Fibroblast of upper back skin (primary cell): ENCODE measurements around the gene VPS45.
A peak's percentile ranks its signal among the peaks of the same experiment; 100 is the strongest.
"Not testable (repeated sequence)": the region's sequence is repeated elsewhere in the genome, so short reads cannot be mapped to it uniquely, and the experiment has no call there.

ENCODE experiments used
- DNase-seq: peaks from one replicate; pipeline ENCODE4 v3.0.0-alpha.2; 2013

The VPS45 gene, protein sequence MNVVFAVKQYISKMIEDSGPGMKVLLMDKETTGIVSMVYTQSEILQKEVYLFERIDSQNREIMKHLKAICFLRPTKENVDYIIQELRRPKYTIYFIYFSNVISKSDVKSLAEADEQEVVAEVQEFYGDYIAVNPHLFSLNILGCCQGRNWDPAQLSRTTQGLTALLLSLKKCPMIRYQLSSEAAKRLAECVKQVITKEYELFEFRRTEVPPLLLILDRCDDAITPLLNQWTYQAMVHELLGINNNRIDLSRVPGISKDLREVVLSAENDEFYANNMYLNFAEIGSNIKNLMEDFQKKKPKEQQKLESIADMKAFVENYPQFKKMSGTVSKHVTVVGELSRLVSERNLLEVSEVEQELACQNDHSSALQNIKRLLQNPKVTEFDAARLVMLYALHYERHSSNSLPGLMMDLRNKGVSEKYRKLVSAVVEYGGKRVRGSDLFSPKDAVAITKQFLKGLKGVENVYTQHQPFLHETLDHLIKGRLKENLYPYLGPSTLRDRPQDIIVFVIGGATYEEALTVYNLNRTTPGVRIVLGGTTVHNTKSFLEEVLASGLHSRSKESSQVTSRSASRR

DNA sequence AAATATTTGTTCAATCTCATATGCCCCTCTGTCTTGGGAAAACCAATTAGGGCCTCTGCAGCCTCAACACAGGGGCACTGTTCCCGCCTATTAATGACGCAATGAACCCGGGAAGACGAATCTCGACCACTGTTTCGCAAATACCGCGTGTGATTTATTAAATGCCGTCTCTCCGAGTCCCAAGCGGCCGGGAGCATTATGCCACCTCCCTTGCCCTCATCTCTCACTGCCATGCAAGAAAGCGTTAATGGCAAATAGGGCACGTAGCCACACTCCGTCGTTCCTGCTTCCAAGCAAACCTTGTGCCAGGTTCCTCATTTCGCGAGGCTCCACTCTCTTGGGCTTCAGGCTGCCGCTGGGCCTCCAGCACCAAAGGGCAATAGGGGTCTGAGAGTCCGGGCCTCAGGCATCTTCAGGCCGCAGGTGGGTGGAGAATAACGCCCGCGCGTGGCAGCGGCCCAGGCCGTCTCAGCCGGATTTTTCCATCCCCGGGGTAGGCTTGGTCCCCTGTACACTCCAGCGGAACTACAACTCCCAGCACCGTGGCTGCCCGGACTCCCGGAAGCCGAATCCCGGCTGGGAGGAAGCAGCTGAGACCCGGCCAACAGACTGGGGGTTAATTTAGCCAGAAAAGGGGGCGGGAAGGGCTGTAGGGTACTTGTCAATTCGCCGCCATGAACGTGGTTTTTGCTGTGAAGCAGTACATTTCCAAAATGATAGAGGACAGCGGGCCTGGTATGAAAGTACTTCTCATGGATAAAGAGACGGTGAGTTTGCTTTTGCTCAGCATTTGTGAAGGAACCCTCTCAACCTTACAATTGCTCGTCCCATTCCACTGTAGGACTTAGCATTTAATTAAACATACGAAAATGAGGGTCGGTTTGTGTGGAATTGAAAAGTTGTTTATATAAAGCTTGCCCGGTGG lies at the start of gene VPS45:
TSS of gene VPS45 (plus strand) at position 593 of the 925 bp plus-strand sequence. CDS start at position 675, 82 bp downstream.
- peak; percentile 92 for DNase-seq

GRCh38 chr1:150018165-150018564 lies 49.4 kb upstream of the VPS45 start:
- DNase-seq = no peak

DNA sequence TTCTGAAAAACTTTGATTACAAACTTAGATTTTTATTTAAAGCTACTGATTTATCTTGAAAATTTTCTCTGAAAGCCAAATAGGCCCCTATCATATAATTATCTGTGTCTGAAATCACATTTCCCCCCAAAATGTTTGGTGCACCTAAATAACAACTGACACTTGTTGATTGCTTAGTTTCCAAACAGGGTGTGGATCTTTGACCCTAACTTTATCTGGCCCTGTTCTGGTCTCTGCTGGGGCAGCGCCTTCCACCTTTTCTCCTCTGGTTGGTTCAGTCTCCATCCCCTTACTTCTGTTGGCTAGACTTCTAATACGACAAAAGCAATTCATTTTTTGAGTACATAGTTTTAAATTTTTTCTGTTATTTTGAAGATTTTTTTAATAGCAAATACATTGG lies 46.9 kb upstream of the VPS45 start:
- no peak for DNase-seq

- no peak for DNase-seq
Observed at GRCh38 chr1:150021191-150021694, 46.3 kb upstream of the VPS45 start.

DNA sequence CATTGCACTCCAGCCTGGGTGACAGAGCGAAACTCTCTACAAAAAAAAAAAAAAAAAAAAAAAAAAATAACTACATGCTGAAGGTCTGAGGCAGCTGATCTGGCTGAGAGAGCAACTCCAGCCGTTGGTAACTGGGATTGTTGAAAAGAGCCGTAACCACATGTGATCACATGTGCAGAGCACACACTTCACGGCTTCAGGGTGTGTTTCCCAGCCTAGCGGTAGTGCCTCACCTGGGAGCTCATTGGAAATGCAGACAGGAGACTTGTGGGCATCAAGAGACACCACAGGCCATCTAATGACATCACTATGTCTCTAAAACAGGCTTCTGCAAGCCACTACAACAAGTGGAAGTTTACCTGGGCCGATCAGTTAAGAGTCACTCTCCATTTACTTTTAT lies 45.2 kb upstream of the VPS45 start:
- DNase-seq = no peak

DNA sequence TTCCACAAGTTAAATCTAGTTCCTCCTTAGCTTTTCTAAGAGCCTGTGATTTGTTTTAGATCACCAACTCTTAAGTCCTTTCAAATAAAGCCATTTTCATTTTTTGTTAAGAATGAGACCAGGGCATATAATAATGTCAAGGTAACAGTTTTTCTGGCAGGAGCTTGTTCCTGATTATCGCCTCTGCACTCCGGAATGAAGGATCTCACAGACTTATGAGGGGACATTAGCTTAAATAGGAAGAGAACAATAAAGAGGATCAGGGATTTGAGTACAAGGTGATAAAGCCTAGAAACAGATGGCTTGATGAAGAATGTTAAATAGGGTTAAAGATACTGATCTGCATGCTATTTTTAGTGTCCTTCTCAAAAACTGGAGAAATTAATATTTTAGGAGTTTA lies 43.4 kb upstream of the VPS45 start:
- no peak for DNase-seq

DNA sequence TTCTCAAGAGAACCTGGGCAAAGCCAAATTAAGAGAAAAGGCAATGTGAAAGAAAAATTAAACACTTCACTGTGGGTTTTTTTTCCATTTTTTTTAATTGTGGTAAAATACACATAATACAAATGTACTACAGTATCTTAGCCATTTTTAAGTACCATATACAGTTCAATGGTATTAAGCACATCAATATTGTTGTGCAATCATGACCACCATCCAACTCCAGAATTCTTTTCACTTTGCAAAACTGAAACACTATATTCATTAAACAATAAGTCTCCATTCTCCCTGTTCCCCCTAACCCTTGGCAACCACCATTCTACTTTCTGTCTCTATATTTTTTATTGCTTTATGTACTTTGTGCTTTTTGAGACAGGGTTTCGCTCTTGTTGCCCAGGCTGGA lies 39.3 kb upstream of the VPS45 start:
- no peak for DNase-seq

DNA sequence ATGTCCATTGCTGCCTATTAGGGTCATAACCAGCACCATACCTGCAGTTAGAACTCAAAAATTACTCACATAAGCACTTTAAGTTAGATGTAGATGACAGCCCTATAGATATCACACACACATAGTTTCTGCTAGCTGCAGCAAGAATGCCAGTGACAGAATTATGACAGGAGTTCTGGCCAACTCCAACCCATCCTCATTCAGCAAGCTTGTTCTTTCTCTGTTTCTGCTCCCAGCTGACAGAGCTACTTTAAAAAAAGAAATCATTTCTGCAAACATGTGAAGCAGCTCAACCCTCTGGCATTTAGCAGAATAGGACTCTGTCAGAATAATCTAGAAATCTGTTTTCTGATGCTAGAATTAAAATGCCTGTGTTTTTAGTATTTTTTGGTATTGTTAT lies 33.2 kb upstream of the VPS45 start:
- no peak for DNase-seq

DNA sequence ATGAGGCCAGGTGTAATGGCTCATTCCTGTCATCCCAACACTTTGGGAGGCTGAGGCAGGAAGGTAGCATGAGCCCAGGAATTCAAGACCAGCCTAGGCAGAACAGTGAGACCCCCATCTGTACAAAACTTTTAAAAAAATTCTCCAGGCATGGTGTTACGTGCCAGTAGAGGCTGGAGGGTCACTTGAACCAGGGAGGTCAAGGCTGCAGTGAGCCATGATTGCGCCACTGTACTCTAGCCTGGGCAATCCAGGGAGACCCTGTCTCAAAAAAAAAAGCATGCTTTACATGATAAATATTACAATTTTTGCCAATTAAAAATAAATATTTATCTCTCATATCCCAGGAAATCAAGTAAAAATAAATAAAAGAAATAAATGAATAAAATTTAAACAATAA lies 17.6 kb upstream of the VPS45 start:
- no peak for DNase-seq

DNA sequence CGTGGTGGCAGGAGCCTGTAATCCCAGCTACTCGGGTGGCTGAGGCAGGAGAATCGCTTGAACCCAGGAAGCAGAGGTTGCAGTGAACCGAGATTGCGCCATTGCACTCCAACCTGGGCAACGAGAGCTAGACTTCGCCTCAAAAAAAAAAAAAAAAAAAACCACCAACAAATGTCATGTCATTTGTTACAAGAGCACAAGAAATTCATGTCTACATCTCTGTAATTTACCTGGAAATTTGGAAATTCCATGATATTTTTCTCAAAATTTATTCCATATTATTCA lies 16.5 kb upstream of the VPS45 start:
- no peak for DNase-seq

- DNase-seq = not testable (repeated sequence)
Observed at GRCh38 chr1:150051905-150052412, 15.6 kb upstream of the VPS45 start.

- no peak for DNase-seq
Observed at GRCh38 chr1:150053926-150054325, 13.7 kb upstream of the VPS45 start.

DNA sequence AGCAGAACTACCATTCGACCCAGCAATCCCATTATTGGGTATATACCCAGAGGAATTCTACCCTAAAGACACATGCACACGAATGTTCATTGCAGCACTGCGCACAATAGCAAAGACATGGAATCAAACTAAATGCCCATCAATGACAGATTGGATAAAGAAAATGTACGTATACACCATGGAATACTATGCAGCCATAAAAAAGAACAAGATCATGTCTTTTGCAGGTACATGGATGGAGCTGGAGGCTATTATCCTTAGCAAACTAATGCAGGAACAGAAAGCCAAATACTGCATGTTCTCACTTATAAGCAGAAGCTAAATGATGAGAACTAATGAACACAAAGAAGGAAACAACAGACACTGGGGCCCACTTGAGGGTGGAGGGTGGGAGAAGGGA lies 12.1 kb upstream of the VPS45 start:
- not testable (repeated sequence) for DNase-seq

GRCh38 chr1:150056407-150056806 lies 11.2 kb upstream of the VPS45 start:
- no peak for DNase-seq

DNA sequence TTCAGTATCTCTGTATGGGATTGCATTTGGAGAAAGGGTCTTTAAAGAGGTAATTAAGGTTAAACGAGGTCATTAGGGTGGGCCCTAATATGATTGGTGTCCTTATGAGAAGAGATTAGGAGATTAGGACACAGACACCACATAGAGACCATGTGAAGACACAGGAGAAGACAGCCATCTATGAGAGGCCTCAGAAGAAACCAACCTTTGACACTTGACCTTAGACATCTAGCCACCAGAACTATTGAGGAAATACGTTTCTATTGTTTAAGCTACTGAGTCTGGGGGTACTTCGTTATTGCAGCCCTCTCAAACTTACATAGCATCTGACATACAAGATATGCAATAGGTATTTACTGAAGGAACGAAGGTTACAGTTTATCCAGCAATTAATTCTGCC lies 7.3 kb upstream of the VPS45 start:
- DNase-seq = no peak

GRCh38 chr1:150061632-150062101 lies 5.9 kb upstream of the VPS45 start:
- peak; percentile 95 for DNase-seq

- no peak for DNase-seq
Observed at GRCh38 chr1:150062113-150062512, 5.5 kb upstream of the VPS45 start.

DNA sequence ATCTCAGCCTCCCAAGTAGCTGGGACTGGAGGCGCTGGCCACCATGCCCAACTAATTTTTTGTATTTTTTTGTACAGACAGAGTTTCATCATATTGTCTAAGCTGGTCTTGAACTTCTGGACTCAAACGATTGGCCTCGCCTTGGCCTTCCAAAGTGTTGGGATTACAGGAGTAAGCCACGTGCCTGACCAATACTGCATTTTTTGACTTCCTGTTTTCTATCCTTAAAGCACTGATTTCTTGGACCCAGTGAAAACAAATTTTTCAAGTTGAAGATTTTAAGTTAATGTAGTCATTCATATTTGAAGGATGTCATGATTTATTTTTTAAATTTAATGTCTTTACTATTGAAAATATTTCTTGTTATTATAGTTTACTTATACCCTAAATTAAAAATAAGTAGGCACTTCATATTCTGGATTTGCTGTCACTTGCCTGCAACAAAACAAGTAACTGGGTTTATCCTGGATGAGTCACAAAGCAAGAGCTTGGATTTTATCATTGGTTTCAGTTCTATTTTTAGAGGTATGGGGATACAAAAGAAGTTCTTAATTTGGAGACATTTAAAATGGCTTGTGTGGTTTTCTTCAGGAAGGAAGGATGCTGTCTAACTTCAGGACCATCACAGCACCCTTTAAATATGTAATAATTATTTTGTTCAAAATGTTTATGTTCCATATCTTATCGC lies 2.2 kb upstream of the VPS45 start:
- DNase-seq = peak; percentile 58

DNA sequence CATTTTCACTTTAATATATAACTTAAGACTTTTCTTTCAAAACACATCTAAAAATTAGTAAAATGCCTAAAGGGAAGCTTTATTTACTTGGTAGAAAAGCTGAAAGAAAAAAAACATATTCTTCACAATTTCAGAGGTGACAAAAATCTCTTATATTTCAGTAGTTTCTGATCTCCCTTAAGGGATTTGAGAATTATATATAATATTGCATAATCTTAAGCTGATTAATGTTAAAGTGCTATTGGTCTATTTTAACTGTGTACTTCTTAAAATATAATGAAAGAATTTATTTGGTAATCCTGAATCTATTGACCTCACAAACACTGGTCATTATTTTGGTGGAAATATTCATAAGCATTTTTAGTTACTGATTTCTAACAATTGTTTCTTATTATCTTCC lies 1.2 kb upstream of the VPS45 start:
- DNase-seq = no peak

DNA sequence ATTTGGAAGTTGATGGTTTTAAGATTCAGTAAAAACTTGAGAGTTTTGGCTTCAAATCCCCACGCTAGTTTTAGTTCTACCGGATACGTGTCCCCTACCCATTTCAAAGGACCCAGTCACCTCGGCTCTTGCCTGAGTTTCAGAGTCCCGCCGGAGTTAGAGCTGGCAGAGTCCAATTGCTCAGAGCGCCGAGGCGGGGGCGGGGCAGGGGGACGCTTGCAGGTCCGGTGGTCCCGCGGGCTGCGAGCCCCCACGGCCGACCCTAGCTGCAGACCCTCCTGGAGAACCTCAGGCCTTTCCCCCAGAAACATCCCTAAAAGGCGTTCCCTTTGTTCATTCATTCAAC lies 765 bp upstream of the VPS45 start:
- DNase-seq = no peak

DNA sequence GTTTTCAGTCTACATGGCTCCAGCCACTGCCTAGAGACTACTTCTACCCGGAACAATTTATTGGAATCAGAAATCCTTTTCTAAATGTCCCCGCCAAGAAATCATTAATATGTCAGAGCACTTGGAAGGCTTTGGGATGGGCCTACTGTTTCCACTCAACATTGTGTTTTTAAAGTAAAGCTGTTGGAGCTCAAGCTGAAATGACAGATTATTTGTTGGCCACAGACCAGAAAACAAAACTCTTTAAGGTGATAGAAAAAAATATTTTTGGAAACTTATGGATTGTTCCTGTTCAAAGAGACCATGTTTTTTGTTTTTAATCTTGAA lies 496 bp downstream of the VPS45 start:
- no peak for DNase-seq

DNA sequence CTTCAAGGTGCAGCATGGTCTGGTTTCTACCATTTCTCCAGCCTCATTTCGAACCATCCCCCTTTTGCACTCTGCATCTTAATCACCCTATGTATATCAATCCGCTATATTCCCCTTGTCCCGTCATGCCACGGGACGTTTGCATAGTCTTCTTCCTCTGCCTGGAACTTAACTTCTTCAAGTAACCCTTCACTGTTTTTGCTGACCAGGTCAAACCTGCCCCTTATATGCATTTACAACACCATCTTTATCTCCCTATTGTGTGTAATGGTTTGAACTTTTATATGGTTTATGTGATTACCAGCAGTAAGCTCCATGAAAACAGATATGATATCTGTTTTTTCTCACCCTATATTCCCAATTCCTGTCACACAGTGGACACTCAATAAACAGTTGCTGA lies 2.3 kb downstream of the VPS45 start:
- DNase-seq = no peak

GRCh38 chr1:150072959-150073358 lies 5.4 kb downstream of the VPS45 start:
- peak; percentile 36 for DNase-seq
